Stimulated activated CD4-positive, alpha-beta T cell treated with anti-CD3 and anti-CD28 coated beads, Interleukin-1b, Interleukin-23, amount 100 ng/mL, for 4 hours (primary cell): Measurements from ENCODE around the gene TANC1.

Experiments used
- DNase-seq, 2 donors: peaks; one replicate each; pipeline ENCODE4 v3.0.0-alpha.2; 2020; ENCODE audit warnings: low read depth in 2 of 2

The TANC1 gene

DNA sequence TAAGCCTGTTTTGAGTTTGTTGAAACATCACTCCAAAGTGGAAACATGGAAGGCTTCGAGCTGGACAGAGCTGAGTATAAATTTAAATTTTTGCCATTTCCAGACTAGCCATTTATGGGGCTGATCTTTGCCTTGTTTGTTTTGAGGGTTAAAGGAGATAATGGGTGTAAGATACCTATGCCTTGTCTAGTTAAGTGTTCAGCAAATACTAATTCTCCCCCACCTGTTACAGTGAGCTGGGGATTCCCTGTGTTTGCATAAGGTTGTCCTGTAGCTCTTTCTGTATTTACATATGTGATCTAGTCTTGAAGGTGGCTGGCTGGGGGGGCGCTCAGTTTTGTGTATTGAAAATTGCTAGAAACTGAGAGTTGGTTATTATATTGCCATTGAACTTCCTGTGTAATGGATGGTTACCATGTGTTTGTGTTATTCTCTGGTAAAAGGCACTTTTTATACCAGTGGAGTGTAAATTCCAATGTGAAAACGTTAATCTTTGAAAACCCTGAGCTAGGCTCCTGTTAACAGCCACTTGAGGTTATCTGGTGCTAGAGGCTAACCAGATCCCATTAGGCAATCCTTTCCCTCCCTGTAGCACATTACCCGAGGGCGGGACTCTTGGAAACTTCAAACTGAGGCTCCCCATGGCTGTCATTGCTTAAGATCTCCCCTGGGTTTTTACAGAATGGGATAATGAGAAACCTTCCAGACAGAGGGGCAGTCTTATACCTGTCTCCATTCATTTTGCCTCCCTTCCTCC is 26.7 kb downstream of the TANC1 start:
- no peak for DNase-seq

DNA sequence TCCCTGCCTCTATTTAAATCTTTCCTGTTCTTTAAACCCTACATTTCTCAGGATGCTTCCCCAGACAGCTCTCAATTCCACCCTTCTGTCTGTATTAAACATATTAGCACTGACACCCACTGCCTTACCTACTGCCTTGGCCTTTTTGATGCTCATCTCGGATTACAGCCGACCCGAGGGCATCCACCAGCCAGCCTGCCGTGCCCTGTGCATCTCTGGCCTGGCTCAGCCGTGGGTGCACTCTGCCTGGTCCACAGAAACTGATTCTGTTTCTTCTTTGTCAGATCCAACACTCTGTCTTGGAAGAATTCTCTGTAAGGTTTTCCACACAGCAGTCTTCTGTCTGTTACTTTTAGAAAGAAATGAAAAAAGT is 27.2 kb downstream of the TANC1 start:
- DNase-seq, result no peak

DNA sequence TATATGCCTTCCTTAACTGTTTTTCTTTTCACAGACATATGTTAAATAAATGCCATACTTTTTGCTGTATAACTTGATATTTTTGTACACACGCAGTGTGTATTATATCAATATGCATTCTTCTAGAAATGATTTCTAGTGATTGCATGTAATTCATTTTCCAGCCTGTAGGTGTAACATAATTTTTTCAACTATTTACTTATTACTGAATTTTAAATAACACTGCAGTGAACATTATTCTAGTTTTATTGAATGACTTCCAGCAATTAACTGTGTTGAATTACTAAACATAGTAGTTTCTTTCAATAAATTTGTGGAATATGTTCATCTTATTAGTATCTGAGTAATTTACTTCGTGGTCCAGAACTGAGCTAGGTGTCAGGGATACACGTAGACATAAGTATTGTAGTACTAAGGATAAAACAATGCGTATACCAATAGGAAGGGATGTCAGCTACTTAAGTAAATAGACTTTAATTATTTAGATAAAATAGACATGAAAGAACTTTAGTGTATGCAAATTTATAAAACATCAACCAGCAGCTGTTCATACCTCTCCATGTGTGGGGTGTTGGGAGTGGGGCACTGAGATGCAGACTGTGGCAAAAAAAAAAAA is 28.0 kb downstream of the TANC1 start:
- DNase-seq, result no peak

DNA sequence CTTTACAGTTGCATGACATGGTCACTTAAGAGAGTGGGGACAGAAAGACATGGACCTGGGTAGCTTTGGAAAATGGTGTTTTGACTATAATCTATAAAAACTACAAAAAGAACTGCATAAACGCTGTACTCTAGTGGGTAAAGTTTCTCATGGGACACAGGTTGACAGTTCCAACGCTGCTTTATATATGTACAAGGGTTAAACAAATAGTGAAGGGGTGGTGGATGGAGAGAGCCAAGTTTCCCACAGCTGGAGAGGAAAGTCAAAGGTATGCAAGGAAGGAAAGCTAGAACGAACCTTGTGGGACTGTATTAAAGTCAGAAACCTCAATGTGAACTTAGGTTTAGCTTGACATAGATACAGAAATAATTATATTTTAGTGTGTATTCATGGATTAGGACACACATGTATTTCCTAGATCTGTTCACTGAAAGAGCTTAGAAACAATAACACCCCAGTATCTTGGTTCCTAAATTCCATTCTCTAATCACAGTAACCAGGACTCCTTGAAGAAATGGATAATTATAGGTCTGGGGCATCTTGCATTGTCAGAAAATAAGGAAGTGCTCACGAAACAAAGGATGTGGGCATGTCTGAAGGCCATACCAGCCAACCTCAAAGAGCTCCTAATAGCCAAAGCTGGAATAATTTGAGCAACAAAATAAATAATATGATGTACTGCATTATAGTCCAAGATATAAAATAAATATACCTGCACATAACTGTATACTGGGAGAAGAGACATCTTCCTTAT is 28.8 kb downstream of the TANC1 start:
- DNase-seq, result no peak

DNA sequence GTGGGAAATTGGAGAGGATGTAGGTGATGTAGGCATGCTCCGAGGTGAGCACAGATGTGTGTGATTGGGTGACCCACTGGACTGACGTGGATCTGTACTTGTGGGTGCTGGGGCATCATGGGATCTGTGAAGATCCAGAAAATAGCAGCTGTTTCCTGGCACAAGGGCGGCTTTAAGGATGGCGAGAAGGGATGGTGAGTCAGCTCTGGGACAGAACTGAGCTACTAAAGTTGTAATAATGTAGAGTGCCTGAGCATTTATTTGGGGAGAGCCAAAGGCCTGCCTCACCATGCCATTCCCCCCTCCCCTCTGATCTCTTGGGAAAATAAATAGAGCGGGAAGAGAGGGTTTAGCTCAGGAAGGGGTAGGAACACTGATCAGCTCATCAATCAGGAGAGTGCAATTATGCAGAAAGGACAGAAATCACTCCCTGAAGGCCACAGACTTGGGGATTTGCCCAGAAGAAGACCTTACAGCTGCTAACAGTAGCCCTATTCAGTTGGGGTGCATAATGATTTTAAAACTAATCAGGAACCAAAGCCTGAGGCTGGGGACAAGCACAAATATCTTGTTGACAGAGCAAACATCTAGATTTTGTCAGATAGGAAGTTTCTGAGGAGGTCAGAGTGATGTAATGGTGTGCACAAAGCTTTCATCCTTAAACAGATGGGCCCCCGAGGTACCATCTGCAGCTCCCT is 30.3 kb downstream of the TANC1 start:
- DNase-seq, result no peak

DNA sequence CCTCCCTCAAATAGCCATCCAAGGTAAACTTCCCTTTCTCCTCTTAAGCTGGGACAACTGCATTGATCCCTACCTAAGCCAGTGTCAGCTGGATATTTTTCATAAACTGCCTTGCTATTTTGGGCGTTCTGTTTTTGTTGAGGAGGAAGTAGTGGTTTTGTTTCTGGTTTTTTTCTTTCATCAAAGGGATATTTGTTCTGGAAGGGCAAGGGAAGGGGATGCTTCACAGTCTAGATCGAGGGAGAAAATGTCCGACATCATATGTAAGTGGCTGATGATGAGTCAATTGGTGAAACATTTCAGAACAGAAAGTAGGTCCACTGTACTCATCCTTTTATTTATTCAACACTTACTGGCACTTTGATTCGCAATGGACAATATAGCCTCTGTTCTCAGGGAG is 31.0 kb downstream of the TANC1 start:
- DNase-seq, result no peak

DNA sequence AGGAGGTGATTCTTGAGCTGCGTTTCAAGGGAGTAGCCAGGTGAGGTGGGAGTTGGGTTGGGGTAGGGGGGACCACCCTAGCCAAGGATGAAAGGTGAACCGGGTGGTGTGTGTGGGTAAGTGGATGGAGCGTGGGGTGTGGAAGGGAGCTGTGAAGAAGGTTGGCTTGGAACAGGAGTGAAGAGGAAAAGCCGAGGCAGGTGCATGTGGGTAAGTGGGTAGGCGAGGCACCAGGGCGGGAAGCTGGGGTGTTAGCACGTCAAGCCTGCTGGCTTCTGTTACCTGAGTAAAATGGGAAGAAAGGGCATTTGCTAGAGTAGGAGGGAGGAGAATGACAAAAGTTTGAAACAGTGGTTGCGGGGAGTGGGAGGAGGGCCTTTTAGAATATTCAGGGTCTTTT is 31.6 kb downstream of the TANC1 start:
- no peak for DNase-seq

DNA sequence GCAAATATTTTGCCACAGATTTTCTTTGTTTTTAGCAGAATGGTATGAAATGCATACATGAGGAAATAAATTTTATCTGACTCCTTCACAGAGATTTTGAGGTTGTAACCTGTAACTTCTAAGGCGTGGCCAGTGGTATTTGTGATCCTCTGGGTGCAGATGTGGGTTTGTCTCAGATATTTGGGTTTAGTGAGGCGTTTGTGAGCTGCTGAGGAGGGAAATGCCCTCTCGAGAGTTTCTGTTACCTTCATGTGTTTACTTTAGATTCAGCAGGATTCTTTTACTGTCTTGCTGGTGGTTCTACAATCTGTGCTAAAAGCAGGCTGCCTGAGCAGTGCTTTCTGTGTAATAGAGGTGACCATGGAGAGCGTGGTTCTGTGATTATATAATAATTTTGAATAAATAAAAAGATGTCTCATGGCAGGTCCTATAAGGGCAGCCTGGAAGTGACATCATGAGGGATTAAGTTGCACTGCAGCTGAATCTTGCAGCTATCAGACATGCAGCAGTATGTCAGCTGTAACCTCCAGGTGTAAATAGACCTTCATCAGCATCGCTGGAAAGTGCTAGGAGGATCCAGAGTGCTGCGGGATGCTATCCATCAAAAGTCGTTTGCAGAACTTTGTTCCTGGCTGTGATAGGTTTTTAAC is 34.1 kb downstream of the TANC1 start:
- DNase-seq, result no peak

DNA sequence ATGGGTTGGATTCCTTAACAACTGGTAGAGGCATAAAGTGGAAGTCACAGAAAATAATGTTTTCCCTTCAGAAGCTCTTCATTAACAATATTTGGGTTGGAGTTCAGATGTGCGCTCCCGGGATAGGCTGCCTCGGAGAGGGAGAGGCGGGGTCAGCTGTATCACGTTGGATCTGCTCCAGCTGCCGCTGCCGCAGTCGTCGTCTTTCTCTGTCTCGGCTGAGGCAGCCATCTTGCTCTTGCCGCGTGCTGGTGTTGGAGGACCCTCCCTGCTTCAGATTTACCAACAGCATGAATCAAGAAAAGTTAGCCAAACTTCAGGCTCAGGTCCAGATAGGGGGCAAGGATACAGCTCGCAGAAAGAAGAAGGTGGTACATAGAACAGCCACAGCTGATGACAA is 35.1 kb downstream of the TANC1 start:
- no peak for DNase-seq

DNA sequence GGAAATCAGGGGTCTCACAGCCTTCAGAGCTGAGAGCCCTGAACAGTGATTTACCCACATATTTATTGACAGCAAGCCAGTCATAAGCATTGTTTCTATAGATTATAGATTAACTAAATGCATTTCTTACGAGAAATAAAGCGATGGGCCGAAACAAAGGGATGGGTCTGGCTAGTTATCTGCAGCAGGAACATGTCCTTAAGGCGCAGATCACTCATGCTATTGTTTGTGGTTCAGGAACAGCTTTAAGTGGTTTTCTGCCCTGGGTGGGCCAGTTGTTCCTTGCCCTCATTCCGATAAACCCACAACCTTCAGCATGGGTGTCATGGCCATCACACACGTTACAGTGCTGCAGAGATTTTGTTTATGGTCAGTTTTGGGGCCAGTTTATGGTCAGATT is 36.4 kb downstream of the TANC1 start:
- DNase-seq, result no peak

DNA sequence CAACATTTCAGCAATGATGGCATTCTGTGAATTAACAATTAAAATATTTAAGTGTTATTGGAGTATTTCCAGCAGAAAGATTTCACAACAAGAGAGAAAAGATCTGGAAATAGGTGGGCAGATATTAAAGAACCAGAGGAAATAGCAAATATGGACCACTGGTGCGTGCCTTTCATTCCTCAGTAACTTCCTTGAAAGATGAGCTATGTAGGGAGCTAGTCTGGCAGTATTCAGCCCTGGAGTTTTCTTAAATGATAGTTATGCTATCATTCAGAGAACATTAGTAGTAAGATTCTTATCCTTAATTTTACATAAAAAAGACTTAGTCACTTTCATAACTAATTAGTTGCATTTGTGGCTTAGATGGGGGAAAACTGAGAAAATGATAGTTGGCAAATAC is 41.5 kb downstream of the TANC1 start:
- DNase-seq, result no peak

DNA sequence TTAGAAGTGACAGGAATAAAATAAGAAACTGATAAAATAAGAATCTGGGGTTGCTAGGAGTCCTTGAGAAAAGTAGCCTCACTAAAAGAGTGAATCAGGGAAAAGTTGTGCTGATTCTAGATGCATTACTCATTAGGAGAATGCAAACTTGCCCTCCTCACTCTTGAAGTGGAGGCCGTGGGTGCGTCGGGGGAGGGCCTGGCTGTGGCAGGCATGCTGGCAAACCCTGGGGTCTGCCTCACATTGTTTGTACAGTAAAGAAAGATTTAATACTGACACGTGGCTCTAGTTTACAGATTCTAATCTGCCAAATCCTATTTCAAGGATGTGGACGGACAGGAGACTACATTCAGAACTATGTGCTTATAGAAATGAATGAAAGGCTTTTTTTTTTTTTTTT is 41.9 kb downstream of the TANC1 start:
- DNase-seq, result no peak

DNA sequence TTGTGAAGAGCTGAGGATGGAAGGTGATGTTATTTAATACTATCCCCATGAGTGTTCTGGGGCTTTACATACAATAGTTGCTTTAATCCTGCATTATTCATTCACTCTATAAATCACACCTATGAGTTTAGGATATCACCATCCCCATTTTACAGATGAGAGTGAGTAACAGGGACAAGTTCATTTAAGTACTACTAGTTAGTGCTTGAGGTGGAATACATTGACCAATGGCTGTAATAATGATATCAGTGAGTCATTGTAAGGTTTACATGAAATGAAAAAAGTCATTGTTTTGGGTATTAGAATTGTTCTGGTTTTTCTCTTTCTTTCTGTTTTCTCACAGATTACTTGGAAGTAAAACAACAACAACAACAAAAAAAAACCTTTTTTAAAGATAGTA is 42.5 kb downstream of the TANC1 start:
- no peak for DNase-seq

DNA sequence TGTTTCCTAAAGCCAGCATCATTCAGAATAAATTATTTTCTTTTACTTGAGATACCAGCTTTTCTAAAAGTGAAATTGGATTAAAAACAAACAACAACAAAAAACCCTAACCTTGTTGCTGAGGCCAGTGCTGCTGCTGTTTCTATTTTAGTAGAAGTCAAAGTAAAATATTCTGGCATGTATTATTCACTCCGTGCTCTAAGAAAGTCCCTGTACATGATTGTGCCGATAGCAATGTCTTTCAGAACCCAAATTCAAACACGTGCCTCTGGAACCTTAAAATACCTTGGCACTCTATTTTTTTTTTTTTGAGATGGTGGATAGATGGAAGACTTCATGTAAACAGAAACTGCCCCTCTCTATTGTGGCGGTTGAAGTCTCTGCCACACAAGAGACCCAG is 43.7 kb downstream of the TANC1 start:
- DNase-seq, result no peak

DNA sequence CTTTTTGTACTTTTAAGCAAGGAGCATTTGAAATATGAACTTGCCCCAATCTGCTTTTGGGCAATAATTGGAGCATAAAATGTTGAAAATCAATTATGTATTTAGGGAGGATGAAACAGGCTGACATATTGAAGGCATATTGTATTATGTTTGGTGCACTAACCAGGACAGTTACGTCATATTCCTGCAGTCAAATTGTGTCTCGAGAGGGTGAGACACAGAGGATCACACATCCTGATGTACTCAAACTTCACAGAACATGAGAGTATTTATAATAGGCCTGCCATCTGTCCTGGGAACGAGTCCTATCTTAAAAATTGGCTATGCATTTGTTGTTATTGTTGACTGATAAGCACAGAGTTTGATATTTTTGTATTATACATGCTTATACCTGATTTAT is 44.7 kb downstream of the TANC1 start:
- no peak for DNase-seq

DNA sequence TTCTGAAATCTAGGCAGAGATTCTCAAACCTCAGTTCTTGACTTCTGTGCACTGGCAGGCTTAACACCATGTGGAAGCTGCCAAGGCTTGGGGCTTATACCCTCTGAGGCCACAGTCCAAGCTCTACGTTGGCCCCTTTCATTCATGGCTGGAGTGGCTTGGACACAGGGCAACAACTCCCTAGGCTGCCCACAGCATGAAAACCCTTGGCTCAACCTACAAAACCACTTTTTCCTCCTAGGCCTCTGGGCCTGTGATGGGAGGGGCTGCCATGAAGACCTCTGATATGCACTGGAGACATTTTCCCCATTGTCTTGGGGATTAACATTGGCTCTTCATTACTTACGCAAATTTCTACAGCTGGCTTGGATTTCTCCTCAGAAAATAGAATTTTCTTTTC is 46.7 kb downstream of the TANC1 start:
- DNase-seq, result no peak

DNA sequence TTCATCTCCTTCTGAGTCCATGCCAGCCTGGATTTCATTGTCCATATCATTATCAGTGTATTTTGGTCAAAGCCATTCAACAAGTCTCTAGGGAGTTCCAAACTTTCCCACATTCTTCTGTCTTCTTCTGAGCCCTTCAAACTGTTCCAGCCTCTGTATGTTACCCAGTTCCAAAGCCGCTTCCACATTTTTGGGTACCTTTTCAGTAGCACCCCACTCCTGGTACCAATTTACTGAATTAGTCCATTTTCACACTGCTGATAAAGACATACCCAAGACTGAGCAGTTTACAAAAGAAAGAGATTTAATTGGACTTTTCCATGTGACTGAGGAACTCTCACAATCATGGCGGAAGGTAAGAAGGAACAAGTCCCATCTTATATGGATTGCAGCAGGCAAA is 47.4 kb downstream of the TANC1 start:
- DNase-seq, result no peak

DNA sequence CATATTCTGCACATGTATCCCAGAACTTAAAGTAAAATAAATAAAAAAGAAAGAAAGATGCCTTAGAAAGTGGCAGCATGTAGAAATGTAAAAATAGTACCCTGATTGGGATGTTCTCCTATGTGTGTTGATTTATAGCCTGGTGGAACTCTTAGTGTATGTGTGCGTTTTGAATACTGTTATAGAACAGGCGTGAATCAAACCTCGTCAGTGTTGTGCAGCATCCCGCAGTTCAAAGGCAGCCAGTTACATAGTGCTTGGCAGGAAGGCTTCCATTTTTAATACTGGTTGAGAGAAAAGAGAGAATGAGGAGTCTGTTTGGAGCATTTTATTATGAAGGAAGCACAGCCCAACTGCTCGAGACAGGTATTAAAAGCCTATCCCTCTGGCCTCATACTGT is 49.4 kb downstream of the TANC1 start:
- DNase-seq, result no peak

DNA sequence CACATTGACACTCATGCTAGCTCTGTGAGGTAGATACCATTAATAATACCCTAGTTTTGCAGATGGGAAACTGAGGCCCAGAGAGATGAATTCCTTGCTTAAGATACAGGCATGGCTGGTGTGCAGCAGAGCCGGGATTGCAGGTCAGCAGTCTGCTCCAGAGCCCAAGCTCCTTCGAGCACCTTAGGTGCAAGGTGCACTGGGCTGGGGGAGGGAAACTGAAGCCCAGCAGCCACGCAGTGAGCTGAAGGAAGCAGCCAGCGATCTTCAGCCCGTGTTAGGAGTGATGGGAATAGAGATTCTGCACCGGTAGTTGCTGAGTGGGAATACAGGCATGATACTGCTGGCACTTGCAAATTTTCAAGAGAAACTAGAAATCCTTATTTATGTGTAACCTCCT is 50.6 kb downstream of the TANC1 start:
- DNase-seq, result no peak

DNA sequence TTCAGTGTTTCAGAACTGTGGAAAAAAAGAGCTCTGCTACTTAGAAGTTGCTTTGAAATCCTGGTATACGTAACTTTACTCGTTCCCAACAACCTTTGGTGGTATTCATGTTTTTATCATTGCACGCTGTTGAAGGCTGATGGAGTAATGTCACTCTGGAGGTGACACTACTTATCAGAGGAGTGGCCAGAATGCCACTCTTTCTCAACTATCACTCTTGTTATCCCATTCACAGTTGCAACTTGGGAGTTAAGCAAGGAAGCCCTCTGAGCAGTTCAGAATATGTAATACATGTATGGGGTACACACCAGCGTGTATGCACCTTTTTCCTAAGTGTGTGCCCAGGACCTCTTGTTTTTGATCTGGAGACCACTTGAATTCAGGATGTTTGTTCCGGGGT is 53.6 kb downstream of the TANC1 start:
- DNase-seq, result no peak

DNA sequence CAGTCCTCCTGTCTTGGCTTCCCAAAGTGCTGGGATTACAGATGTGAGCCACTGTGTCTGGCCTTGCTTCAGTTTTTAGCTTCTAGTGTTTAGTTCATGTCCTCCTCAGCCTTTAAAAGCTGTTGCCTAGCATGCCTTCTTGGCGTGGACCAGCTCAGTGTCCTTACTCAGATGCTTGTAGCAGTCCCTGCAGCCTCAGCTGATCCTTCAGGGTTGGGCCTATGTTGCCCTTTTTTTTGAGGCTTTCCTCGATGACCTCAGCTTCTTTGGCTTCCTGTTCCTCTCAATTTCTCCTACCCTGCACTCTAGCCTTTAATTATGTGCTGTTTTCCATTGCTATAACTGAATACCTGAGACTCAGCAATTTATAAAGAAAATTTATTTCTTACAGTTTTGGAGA is 57.7 kb downstream of the TANC1 start:
- no peak for DNase-seq

DNA sequence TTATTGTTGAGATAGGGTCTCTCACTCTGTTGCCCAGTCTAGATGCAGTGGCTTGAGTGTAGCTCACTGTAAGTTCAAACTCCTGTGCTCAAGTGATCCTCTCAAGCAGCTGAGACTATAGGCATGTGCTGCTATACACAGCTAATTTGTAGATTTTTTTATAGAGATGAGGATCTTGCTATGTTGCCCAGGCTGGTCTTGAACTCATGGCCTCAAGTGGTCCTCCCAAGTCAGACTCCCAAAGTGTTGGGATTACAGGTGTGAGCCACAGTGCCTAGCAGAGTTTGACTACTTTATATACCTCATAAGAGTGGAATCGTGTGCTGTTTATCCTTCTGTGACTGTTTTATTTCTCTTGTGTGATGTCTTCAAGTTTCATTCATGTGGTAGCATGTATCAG is 60.3 kb downstream of the TANC1 start:
- no peak for DNase-seq
